ENCODE measurements around the gene GTF2H2. TPM values are rescaled to one million over a fixed set of nuclear protein-coding genes. Genes with fewer than 3 reads are reported as not detected.
"Not testable (repeated sequence)": the region's sequence is repeated elsewhere in the genome, so short reads cannot be mapped to it uniquely, and the experiment has no call there.

GTF2H2 gene
- total RNA-seq (ENCODE audit: insufficient read depth, low replicate concordance), result 54.7 TPM

- not testable (repeated sequence) for DNase-seq (ENCODE audit: low spot score)
These were observed at the start of gene GTF2H2 for GRCh38 chr5:71067262-71067928. TSS of gene GTF2H2 (minus strand) at chr5:71067676. CDS start at chr5:71062763, 4,913 bp downstream.

GRCh38 chr5:71109730-71110275, 42.3 kb upstream of the GTF2H2 start:
- not testable (repeated sequence) for DNase-seq (ENCODE audit: low spot score)

GRCh38 chr5:71099996-71100395, 32.5 kb upstream of the GTF2H2 start:
- not testable (repeated sequence) for DNase-seq (ENCODE audit: low spot score)

- DNase-seq (ENCODE audit: low spot score), result not testable (repeated sequence)
These were observed 30.4 kb upstream of the GTF2H2 start for GRCh38 chr5:71097930-71098203.

GRCh38 chr5:71097173-71097929, 29.9 kb upstream of the GTF2H2 start:
- not testable (repeated sequence) for DNase-seq (ENCODE audit: low spot score)

- not testable (repeated sequence) for DNase-seq (ENCODE audit: low spot score)
These were observed 22.3 kb upstream of the GTF2H2 start for GRCh38 chr5:71089773-71090172.

GRCh38 chr5:71088754-71089153, 21.3 kb upstream of the GTF2H2 start:
- not testable (repeated sequence) for DNase-seq (ENCODE audit: low spot score)

- DNase-seq (ENCODE audit: low spot score), result not testable (repeated sequence)
These were observed 18.7 kb upstream of the GTF2H2 start for GRCh38 chr5:71086145-71086544.

- not testable (repeated sequence) for DNase-seq (ENCODE audit: low spot score)
These were observed 17.0 kb upstream of the GTF2H2 start for GRCh38 chr5:71084280-71085063.

GRCh38 chr5:71082898-71083297, 15.4 kb upstream of the GTF2H2 start:
- DNase-seq (ENCODE audit: low spot score), result not testable (repeated sequence)

- DNase-seq (ENCODE audit: low spot score), result not testable (repeated sequence)
These were observed 14.9 kb upstream of the GTF2H2 start for GRCh38 chr5:71082340-71082739.

GRCh38 chr5:71061322-71061721, 6.2 kb downstream of the GTF2H2 start:
- not testable (repeated sequence) for DNase-seq (ENCODE audit: low spot score)

GRCh38 chr5:71059426-71059825, 8.1 kb downstream of the GTF2H2 start:
- DNase-seq (ENCODE audit: low spot score), result not testable (repeated sequence)

GRCh38 chr5:71044808-71045207, 22.7 kb downstream of the GTF2H2 start:
- not testable (repeated sequence) for DNase-seq (ENCODE audit: low spot score)

- not testable (repeated sequence) for DNase-seq (ENCODE audit: low spot score)
These were observed 23.3 kb downstream of the GTF2H2 start for GRCh38 chr5:71044128-71044527.

GRCh38 chr5:71031046-71031776, 36.3 kb downstream of the GTF2H2 start:
- DNase-seq (ENCODE audit: low spot score), result not testable (repeated sequence)

GRCh38 chr5:71025289-71025953, 42.1 kb downstream of the GTF2H2 start, which contains the start of gene NAIP:
TSS of gene NAIP (minus strand) at chr5:71025339. CDS start at chr5:71012915, 12,424 bp downstream.
- DNase-seq (ENCODE audit: low spot score), result not testable (repeated sequence)

GRCh38 chr5:71020643-71021042, 46.8 kb downstream of the GTF2H2 start:
- not testable (repeated sequence) for DNase-seq (ENCODE audit: low spot score)

- DNase-seq (ENCODE audit: low spot score), result not testable (repeated sequence)
These were observed 49.0 kb downstream of the GTF2H2 start for GRCh38 chr5:71018376-71019005.

GRCh38 chr5:71014176-71014575, 53.3 kb downstream of the GTF2H2 start:
- no peak for DNase-seq (ENCODE audit: low spot score)

All from umbilical cord (tissue), 2 donors.